ENCODE results near the gene KRTAP12-2.

Gene KRTAP12-2, protein sequence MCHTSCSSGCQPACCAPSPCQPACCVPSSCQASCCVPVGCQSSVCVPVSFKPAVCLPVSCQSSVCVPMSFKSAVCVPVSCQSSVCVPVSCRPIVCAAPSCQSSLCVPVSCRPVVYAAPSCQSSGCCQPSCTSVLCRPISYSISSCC

DNA sequence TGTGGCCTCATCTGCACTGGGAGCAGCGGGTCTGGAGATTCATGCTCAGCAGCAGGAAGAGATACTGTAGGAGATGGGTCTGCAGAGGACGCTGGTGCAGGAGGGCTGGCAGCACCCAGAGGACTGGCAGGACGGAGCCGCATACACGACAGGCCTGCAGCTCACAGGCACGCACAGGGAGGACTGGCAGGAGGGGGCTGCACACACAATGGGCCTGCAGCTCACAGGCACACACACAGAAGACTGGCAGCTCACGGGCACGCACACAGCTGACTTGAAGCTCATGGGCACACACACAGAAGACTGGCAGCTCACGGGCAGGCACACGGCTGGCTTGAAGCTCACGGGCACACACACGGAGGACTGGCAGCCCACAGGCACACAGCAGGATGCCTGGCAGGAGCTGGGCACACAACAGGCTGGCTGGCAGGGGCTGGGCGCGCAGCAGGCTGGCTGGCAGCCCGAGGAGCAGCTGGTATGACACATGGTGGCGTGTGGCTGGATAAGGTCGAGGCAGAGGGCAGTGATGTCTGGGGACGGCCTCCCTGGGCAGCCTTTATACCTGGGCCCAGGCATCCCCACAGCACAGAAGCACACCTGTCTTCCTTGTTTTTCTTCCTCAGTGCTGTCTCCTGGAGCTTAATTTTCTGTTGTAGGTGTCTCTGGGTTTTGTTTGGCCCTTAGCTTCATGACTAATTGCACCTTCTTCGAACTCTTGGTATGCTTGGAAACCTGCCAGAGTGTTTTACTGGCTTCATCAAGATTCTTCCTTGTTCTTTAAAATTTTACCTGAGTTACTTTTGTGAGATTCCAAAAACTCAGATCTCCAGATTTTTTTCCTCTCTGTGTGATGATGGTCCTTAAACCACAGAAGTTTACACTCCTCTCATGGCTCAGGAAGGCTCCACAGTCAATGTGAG, at the start of gene KRTAP12-2:
Gene KRTAP12-2 (minus strand): TSS at position 527 of the 920 bp plus-strand sequence. CDS start 41 bp downstream, at position 486.
- Histone ChIP-seq H3K79me2 (ENCODE audit: insufficient read depth, low read length) (no peaks in the 10 kb centered on the region), H3K4me2 (ENCODE audit: low read depth, low read length, poor library complexity, severe bottlenecking) (no peak within 1 kb of the TSS), H3F3A (ENCODE audit: insufficient read depth) (no peaks in the 10 kb centered on the region), H3K36me3 (ENCODE audit: low read length) (no peaks in the 10 kb centered on the region), H3K27ac (ENCODE audit: low read depth, low read length) (no peak within 1 kb of the TSS), H4K20me1 (ENCODE audit: low read depth, low read length) (no peaks in the 10 kb centered on the region), H3K27me3 (ENCODE audit: low read length) (no peaks in the 10 kb centered on the region), H3K9me2 (replicated peaks; ENCODE audit: insufficient read depth, low read length) (no peaks in the 10 kb centered on the region), H2AFZ (ENCODE audit: low read depth, low read length, severe bottlenecking) (no peak within 1 kb of the TSS), H3K9ac (ENCODE audit: low read length) (no peak within 1 kb of the TSS), H3K4me3 (ENCODE audit: insufficient read depth, low read length, poor library complexity, severe bottlenecking) (no peak within 1 kb of the TSS), H3K9me3 (ENCODE audit: insufficient read depth, low read length) (no peaks in the 10 kb centered on the region)
- TF ChIP-seq EZH2phosphoT487 (conservative IDR thresholded peaks at IDR 0.05; ENCODE audit: low read length): no peak
- TF ChIP-seq, protein P1, sequence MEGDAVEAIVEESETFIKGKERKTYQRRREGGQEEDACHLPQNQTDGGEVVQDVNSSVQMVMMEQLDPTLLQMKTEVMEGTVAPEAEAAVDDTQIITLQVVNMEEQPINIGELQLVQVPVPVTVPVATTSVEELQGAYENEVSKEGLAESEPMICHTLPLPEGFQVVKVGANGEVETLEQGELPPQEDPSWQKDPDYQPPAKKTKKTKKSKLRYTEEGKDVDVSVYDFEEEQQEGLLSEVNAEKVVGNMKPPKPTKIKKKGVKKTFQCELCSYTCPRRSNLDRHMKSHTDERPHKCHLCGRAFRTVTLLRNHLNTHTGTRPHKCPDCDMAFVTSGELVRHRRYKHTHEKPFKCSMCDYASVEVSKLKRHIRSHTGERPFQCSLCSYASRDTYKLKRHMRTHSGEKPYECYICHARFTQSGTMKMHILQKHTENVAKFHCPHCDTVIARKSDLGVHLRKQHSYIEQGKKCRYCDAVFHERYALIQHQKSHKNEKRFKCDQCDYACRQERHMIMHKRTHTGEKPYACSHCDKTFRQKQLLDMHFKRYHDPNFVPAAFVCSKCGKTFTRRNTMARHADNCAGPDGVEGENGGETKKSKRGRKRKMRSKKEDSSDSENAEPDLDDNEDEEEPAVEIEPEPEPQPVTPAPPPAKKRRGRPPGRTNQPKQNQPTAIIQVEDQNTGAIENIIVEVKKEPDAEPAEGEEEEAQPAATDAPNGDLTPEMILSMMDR (IDR thresholded peaks at IDR 0.05; ENCODE audit: insufficient read depth, low read length, poor library complexity, severe bottlenecking): no peak

DNA sequence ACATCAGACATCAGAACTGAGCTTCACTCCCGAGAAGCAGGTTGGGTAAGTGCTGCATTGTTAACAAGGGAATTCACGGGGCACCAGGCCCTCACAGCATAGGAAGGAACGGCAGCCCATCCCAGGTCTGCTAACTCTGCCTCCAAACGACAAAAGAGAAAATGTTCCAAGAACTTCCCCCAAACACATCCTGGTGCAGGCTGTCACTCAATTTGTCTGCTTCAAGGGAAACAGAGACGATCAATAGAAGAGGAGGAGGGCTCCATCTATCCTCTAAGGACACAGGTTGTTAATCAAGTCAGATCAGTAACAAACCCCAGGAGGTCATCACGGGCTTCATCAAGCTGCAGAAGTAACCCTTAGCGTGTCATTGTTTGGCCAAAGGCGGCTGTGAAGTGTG, 48.2 kb upstream of the KRTAP12-2 start:
- H3K4me3 ChIP-seq (ENCODE audit: insufficient read depth, low read length, poor library complexity, severe bottlenecking): no peak overlapping the region
- H3K9ac ChIP-seq (ENCODE audit: low read length): no peak overlapping the region
- TF ChIP-seq, protein P1 (IDR thresholded peaks at IDR 0.05; ENCODE audit: insufficient read depth, low read length, poor library complexity, severe bottlenecking): no peak
- no peak for TF ChIP-seq EZH2phosphoT487 (conservative IDR thresholded peaks at IDR 0.05; ENCODE audit: low read length)
- no peak overlapping the region for H3K27ac ChIP-seq (ENCODE audit: low read depth, low read length)
- no peaks in the 10 kb centered on the region for H3K9me2 ChIP-seq (replicated peaks; ENCODE audit: insufficient read depth, low read length)
- no peaks in the 10 kb centered on the region for H3K9me3 ChIP-seq (ENCODE audit: insufficient read depth, low read length)
- H2AFZ ChIP-seq (ENCODE audit: low read depth, low read length, severe bottlenecking): no peak overlapping the region
- no peaks in the 10 kb centered on the region for H3F3A ChIP-seq (ENCODE audit: insufficient read depth)
- H4K20me1 ChIP-seq (ENCODE audit: low read depth, low read length): no peaks in the 10 kb centered on the region
- H3K36me3 ChIP-seq (ENCODE audit: low read length): no peaks in the 10 kb centered on the region
- H3K27me3 ChIP-seq (ENCODE audit: low read length): 0 out of 2 replicates have a peak, but pooled peaks cover 4% of the 10 kb centered on the region
- no peak overlapping the region for H3K4me2 ChIP-seq (ENCODE audit: low read depth, low read length, poor library complexity, severe bottlenecking)
- H3K79me2 ChIP-seq (ENCODE audit: insufficient read depth, low read length): no peaks in the 10 kb centered on the region

DNA sequence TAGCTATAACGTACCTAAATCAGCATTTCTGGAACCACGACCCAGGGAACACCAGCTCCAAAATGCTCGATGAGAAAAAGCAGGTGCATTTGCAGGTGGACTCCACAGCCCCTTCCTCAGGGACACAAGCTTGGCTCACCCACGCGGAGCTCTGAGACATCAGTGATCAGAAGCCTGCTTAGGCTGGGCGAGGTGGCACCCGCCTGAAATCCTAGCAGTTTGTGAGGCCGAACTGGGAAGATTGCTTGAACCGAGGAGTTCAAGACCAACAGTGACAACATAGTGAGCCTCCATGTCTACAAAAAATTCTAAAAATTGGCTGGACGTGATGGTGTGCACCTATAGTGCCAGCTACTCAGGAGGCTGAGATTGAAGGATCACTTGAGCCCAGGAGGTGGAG, 47.1 kb upstream of the KRTAP12-2 start:
- no peak for TF ChIP-seq EZH2phosphoT487 (conservative IDR thresholded peaks at IDR 0.05; ENCODE audit: low read length)
- TF ChIP-seq, protein P1 (IDR thresholded peaks at IDR 0.05; ENCODE audit: insufficient read depth, low read length, poor library complexity, severe bottlenecking): no peak
- no peaks in the 10 kb centered on the region for H3K79me2 ChIP-seq (ENCODE audit: insufficient read depth, low read length)
- no peak overlapping the region for H3K4me3 ChIP-seq (ENCODE audit: insufficient read depth, low read length, poor library complexity, severe bottlenecking)
- H3K27me3 ChIP-seq (ENCODE audit: low read length): no peaks in the 10 kb centered on the region
- no peaks in the 10 kb centered on the region for H4K20me1 ChIP-seq (ENCODE audit: low read depth, low read length)
- H3F3A ChIP-seq (ENCODE audit: insufficient read depth): no peaks in the 10 kb centered on the region
- H2AFZ ChIP-seq (ENCODE audit: low read depth, low read length, severe bottlenecking): no peak overlapping the region
- H3K27ac ChIP-seq (ENCODE audit: low read depth, low read length): no peak overlapping the region
- H3K36me3 ChIP-seq (ENCODE audit: low read length): no peaks in the 10 kb centered on the region
- H3K4me2 ChIP-seq (ENCODE audit: low read depth, low read length, poor library complexity, severe bottlenecking): no peak overlapping the region
- no peaks in the 10 kb centered on the region for H3K9me3 ChIP-seq (ENCODE audit: insufficient read depth, low read length)
- no peaks in the 10 kb centered on the region for H3K9me2 ChIP-seq (replicated peaks; ENCODE audit: insufficient read depth, low read length)
- no peak overlapping the region for H3K9ac ChIP-seq (ENCODE audit: low read length)

Measured in SU-DHL-6 (cell line).